ENCODE measurements around the gene NECTIN1.

DNA sequence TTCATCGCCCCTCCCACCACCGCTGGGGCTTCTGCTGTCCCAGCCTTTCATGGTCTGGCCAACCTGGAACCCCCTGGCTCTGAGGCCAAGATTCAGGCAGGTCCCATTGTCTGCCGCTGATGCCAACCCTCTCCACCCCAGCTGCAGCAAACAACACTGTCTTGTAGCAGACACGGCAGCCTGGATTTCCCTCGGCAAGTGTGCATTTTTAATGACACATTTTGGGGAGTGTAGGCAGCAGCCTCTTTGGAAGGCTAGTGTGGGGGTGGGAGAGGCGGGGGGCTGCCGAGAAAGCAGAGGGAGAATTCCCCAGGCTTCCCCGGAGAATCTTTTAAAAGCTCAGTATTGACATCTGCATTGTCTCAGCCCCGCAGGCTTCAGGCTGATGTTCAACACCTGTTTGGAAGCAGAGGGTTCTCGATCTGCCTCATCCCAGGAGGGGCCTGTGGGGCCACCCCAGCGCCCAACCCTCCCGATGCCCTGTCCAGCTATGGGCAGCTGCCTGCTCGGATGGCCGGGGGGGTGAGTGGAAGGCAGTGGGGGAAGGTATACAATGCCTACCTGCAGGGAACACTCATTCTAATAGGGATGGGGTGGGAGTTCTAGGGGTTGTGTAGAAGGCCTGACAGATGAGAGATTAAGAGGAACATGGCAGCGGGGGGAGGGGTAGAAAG lies 41.5 kb downstream of the NECTIN1 start:
- TF ChIP-seq EZH2 (IDR thresholded peaks at IDR 0.05; ENCODE audit: low read length, unreplicated experiment): no peak
- TF ChIP-seq, protein P1, sequence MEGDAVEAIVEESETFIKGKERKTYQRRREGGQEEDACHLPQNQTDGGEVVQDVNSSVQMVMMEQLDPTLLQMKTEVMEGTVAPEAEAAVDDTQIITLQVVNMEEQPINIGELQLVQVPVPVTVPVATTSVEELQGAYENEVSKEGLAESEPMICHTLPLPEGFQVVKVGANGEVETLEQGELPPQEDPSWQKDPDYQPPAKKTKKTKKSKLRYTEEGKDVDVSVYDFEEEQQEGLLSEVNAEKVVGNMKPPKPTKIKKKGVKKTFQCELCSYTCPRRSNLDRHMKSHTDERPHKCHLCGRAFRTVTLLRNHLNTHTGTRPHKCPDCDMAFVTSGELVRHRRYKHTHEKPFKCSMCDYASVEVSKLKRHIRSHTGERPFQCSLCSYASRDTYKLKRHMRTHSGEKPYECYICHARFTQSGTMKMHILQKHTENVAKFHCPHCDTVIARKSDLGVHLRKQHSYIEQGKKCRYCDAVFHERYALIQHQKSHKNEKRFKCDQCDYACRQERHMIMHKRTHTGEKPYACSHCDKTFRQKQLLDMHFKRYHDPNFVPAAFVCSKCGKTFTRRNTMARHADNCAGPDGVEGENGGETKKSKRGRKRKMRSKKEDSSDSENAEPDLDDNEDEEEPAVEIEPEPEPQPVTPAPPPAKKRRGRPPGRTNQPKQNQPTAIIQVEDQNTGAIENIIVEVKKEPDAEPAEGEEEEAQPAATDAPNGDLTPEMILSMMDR (conservative IDR thresholded peaks at IDR 0.05; ENCODE audit: low read depth, low read length): no peak
- no peak for TF ChIP-seq EZH2phosphoT487 (IDR thresholded peaks at IDR 0.05; ENCODE audit: borderline replicate concordance, low read length)

Data from PC-3 (cell line).